Measurements from ENCODE around the gene ABHD2.

ABHD2 gene

GRCh38 chr15:89141885-89142284 is 53.6 kb downstream of the ABHD2 start:
- no peak overlapping the region for H3K4me3 ChIP-seq (ENCODE audit: low read depth, low read length)
- DNase-seq (ENCODE audit: low read depth) = no peak
- no peak for TF ChIP-seq CTCF (IDR thresholded peaks at IDR 0.05; ENCODE audit: insufficient read depth, low read depth, low read length, missing control alignments)

GRCh38 chr15:89142423-89142822 is 54.2 kb downstream of the ABHD2 start:
- DNase-seq (ENCODE audit: low read depth) = no peak
- TF ChIP-seq CTCF (IDR thresholded peaks at IDR 0.05; ENCODE audit: insufficient read depth, low read depth, low read length, missing control alignments) = no peak
- no peak overlapping the region for H3K4me3 ChIP-seq (ENCODE audit: low read depth, low read length)

- no peak for TF ChIP-seq CTCF (IDR thresholded peaks at IDR 0.05; ENCODE audit: insufficient read depth, low read depth, low read length, missing control alignments)
- no peak overlapping the region for H3K4me3 ChIP-seq (ENCODE audit: low read depth, low read length)
- DNase-seq (ENCODE audit: low read depth) = peak; percentile 32
Observed at GRCh38 chr15:89143503-89144162, 55.4 kb downstream of the ABHD2 start.

GRCh38 chr15:89144491-89144890 is 56.2 kb downstream of the ABHD2 start:
- no peak for TF ChIP-seq CTCF (IDR thresholded peaks at IDR 0.05; ENCODE audit: insufficient read depth, low read depth, low read length, missing control alignments)
- DNase-seq (ENCODE audit: low read depth) = no peak

GRCh38 chr15:89146366-89146765 is 58.1 kb downstream of the ABHD2 start:
- no peak for TF ChIP-seq CTCF (IDR thresholded peaks at IDR 0.05; ENCODE audit: insufficient read depth, low read depth, low read length, missing control alignments)
- no peak overlapping the region for H3K4me3 ChIP-seq (ENCODE audit: low read depth, low read length)
- no peak for DNase-seq (ENCODE audit: low read depth)

More at GRCh38 chr15:89144491-89144890, 56.2 kb downstream of the ABHD2 start:
- H3K4me3 ChIP-seq (ENCODE audit: low read depth, low read length) = no peak overlapping the region

- no peak for DNase-seq (ENCODE audit: low read depth)
- TF ChIP-seq CTCF (IDR thresholded peaks at IDR 0.05; ENCODE audit: insufficient read depth, low read depth, low read length, missing control alignments) = no peak
- H3K4me3 ChIP-seq (ENCODE audit: low read depth, low read length) = no peak overlapping the region
Observed at GRCh38 chr15:89148126-89148525, 59.9 kb downstream of the ABHD2 start.

GRCh38 chr15:89149501-89150101 is 61.3 kb downstream of the ABHD2 start:
- TF ChIP-seq CTCF (IDR thresholded peaks at IDR 0.05; ENCODE audit: insufficient read depth, low read depth, low read length, missing control alignments) = no peak
- no peak for DNase-seq (ENCODE audit: low read depth)
- no peak overlapping the region for H3K4me3 ChIP-seq (ENCODE audit: low read depth, low read length)

All from GM12865 (cell line).